HCT116 (cell line): ENCODE measurements around the gene PKM. TPM values are rescaled to one million over a fixed set of nuclear protein-coding genes. Genes with fewer than 3 reads are reported as not detected.

Source experiments
- ATAC-seq: fragments of 200-7000 bp; cut with Tn5 transposase; 2 replicates; pipeline ENCODE4 v1.9.1; 2020; ENCODE audit warnings: mild to moderate bottlenecking, moderate library complexity
- BruUV-seq: library from RNA; stranded (reverse); fragments of 400-500 nt; replicated peaks from 2 replicates; lab custom pipeline; 2021; lab: Mats Ljungman, UMichigan
- CTCF ChIA-PET: fragments of 300-600 bp; sonication (Branson Sonifier 250); formaldehyde crosslinking; loops from one replicate; lab custom pipeline; 2021; ENCODE audit warnings: antibody characterized with exemption; lab: Charles Lee
- POLR2A ChIA-PET: fragments of 300-600, 350-600 bp; sonication (Branson Sonifier 250); formaldehyde crosslinking; loops from one replicate; lab custom pipeline; 2021; ENCODE audit warnings: antibody characterized with exemption; lab: Charles Lee
- RAD21 ChIA-PET, 2 experiments: fragments of 300-600 bp; sonication (Branson Sonifier 250); formaldehyde crosslinking; loops; one replicate each; lab custom pipeline; 2023; ENCODE audit warnings: low total read pairs in 2 of 2; ENCODE audit not compliant: uncharacterized antibody in 2 of 2, unreplicated experiment in 2 of 2, low non-redundant PET in 1 of 2; lab: Charles Lee
- DNase-seq: peaks from one replicate; pipeline ENCODE4 v3.0.0-alpha.2; 2010; ENCODE audit warnings: low read depth, low spot score
- H2AFZ ChIP-seq: fragments of 200-600 bp; shearing (Covaris generic), sonication (generic); 2 replicates; pipeline ENCODE4 v1.6.1; 2017; ENCODE audit warnings: low read depth, mixed run types, mixed read lengths, antibody characterized with exemption, low read length; ENCODE audit not compliant: poor library complexity, severe bottlenecking
- H3K27ac ChIP-seq: 2 replicates; pipeline ENCODE4 v1.5.1; 2012; ENCODE audit warnings: low read depth, low read length
- H3K27me3 ChIP-seq: fragments of 200-600 bp; sonication (generic); 2 replicates; pipeline ENCODE4 v1.6.1; 2016; ENCODE audit warnings: mixed run types, low read length, mixed read lengths; ENCODE audit not compliant: insufficient read depth
- H3K36me3 ChIP-seq, 2 experiments: fragments of 200-500 bp in 1 of 2; fragments of 200-600 bp in 1 of 2; sonication (Bioruptor generic) in 1 of 2; sonication (generic) in 1 of 2; 2 replicates each; pipeline versions ENCODE4 v1.5.1 to v1.6.1; 2014 to 2016; ENCODE audit warnings: low read length in 2 of 2, inconsistent platforms in 1 of 2, mixed read lengths in 1 of 2, mixed run types in 1 of 2; ENCODE audit not compliant: insufficient read depth in 2 of 2, control insufficient read depth in 1 of 2
- H3K4me1 ChIP-seq, 2 experiments: fragments of 200-600 bp in 1 of 2; sonication (generic) in 1 of 2; 2 replicates each; pipeline versions ENCODE4 v1.5.1 to v1.6.1; 2012 to 2017; ENCODE audit warnings: low read length in 2 of 2, inconsistent platforms in 1 of 2, mild to moderate bottlenecking in 1 of 2, mixed read lengths in 1 of 2, mixed run types in 1 of 2, moderate library complexity in 1 of 2; ENCODE audit not compliant: insufficient read depth in 2 of 2, control insufficient read depth in 1 of 2
- H3K4me2 ChIP-seq: fragments of 200-600 bp; sonication (generic); 2 replicates; pipeline ENCODE4 v1.6.1; 2017; ENCODE audit warnings: mixed run types, low read length, mixed read lengths
- H3K4me3 ChIP-seq, 2 experiments: fragments of 200-600 bp in 1 of 2; sonication (generic) in 1 of 2; replicated peaks in 1 of 2; 2 replicates each; pipeline ENCODE4 v1.5.1; 2011 to 2016; ENCODE audit warnings: low read length in 2 of 2, control low read depth in 1 of 2, low read depth in 1 of 2, mild to moderate bottlenecking in 1 of 2, mixed read lengths in 1 of 2, mixed run types in 1 of 2
- H3K79me2 ChIP-seq: fragments of 200-600 bp; sonication (generic); 2 replicates; pipeline ENCODE4 v1.6.1; 2017; ENCODE audit warnings: mild to moderate bottlenecking, mixed run types, low read length, moderate library complexity, mixed read lengths; ENCODE audit not compliant: insufficient read depth
- H3K9ac ChIP-seq: fragments of 200-600 bp; sonication (generic); 2 replicates; pipeline ENCODE4 v1.6.1; 2016; ENCODE audit warnings: low read length, mixed read lengths
- H3K9me2 ChIP-seq: fragments of 200-600 bp; sonication (generic), shearing (Covaris generic); 2 replicates; pipeline ENCODE4 v1.6.1; 2017; ENCODE audit warnings: mixed run types, mild to moderate bottlenecking, moderate library complexity; ENCODE audit not compliant: insufficient read depth
- H3K9me3 ChIP-seq, 2 experiments: fragments of 200-500 bp in 1 of 2; fragments of 200-600 bp in 1 of 2; sonication (Bioruptor generic) in 1 of 2; sonication (generic) in 1 of 2; 2 replicates each; pipeline ENCODE4 v1.6.1; 2014 to 2017; ENCODE audit warnings: low read length in 2 of 2, mixed read lengths in 2 of 2, inconsistent platforms in 1 of 2, low read depth in 1 of 2, mild to moderate bottlenecking in 1 of 2, mixed run types in 1 of 2, moderate library complexity in 1 of 2; ENCODE audit not compliant: control insufficient read depth in 1 of 2, insufficient read depth in 1 of 2
- H4K20me1 ChIP-seq: fragments of 200-600 bp; sonication (generic), shearing (Covaris generic); 2 replicates; pipeline ENCODE4 v1.6.1; 2017; ENCODE audit warnings: mixed run types, mild to moderate bottlenecking, moderate library complexity; ENCODE audit not compliant: insufficient read depth
- ATF3 ChIP-seq: IDR thresholded peaks from 2 replicates; pipeline ENCODE4 v1.6.1; 2012
- CBX3 ChIP-seq: IDR thresholded peaks from 2 replicates; pipeline ENCODE4 v1.6.1; 2012; ENCODE audit warnings: low read depth
- CEBPB ChIP-seq: IDR thresholded peaks from 2 replicates; pipeline ENCODE4 v1.6.1; 2012; ENCODE audit warnings: low read depth
- CTCF ChIP-seq, 3 experiments: fragments of 200-600 bp in 1 of 3; sonication (generic) in 1 of 3; IDR thresholded peaks in 2 of 3; conservative IDR thresholded peaks in 1 of 3; 2 replicates each; pipeline ENCODE4 v1.5.1; 2012 to 2017; ENCODE audit warnings: low read depth in 2 of 3, low read length in 2 of 3, antibody characterized with exemption in 1 of 3, borderline replicate concordance in 1 of 3, control low read depth in 1 of 3, mild to moderate bottlenecking in 1 of 3, mixed read lengths in 1 of 3, mixed run types in 1 of 3, moderate library complexity in 1 of 3; ENCODE audit not compliant: insufficient read depth in 1 of 3
- EGR1 ChIP-seq: IDR thresholded peaks from 2 replicates; pipeline ENCODE4 v1.6.1; 2012; ENCODE audit warnings: low read depth
- ELF1 ChIP-seq: IDR thresholded peaks from 2 replicates; pipeline ENCODE4 v1.6.1; 2012; ENCODE audit warnings: low read depth, borderline replicate concordance
- FOSL1 ChIP-seq: IDR thresholded peaks from 2 replicates; pipeline ENCODE4 v1.6.1; 2012; ENCODE audit warnings: low read depth
- JUND ChIP-seq: IDR thresholded peaks from 2 replicates; pipeline ENCODE4 v1.6.1; 2012
- POLR2A ChIP-seq: IDR thresholded peaks from 2 replicates; pipeline ENCODE4 v1.7.0; 2011; ENCODE audit warnings: borderline replicate concordance; ENCODE audit not compliant: insufficient read depth, insufficient read length; ENCODE audit errors: extremely low read depth
- POLR2AphosphoS5 ChIP-seq: IDR thresholded peaks from 2 replicates; pipeline ENCODE4 v1.6.1; 2011; ENCODE audit warnings: mild to moderate bottlenecking, low read depth, low read length, moderate library complexity
- RAD21 ChIP-seq: IDR thresholded peaks from 2 replicates; pipeline ENCODE4 v1.6.1; 2012; ENCODE audit warnings: low read depth, mild to moderate bottlenecking
- SP1 ChIP-seq: IDR thresholded peaks from 2 replicates; pipeline ENCODE4 v1.6.1; 2012; ENCODE audit warnings: low read depth
- SRF ChIP-seq: IDR thresholded peaks from 2 replicates; pipeline ENCODE4 v1.6.1; 2012; ENCODE audit warnings: low read depth
- TCF7L2 ChIP-seq: IDR thresholded peaks from 2 replicates; pipeline ENCODE4 v1.7.0; 2011; ENCODE audit warnings: borderline replicate concordance, inconsistent platforms; ENCODE audit not compliant: insufficient read depth, insufficient read length; ENCODE audit errors: extremely low read depth
- YY1 ChIP-seq: IDR thresholded peaks from 2 replicates; pipeline ENCODE4 v1.6.1; 2011; ENCODE audit warnings: low read length, low read depth, moderate library complexity, mild to moderate bottlenecking; ENCODE audit not compliant: insufficient replicate concordance; ENCODE audit errors: extremely low read depth
- ZFX ChIP-seq: fragments of 450-650 bp; IDR thresholded peaks from 2 replicates; pipeline ENCODE4 v1.6.1; 2017
- ZNF274 ChIP-seq: fragments of 200-500 bp; sonication (Bioruptor generic); IDR thresholded peaks from 2 replicates; pipeline ENCODE4 v1.6.1; 2014; ENCODE audit warnings: mild to moderate bottlenecking, low read depth, low read length, inconsistent platforms
- intact Hi-C: fragments of 100-400 bp; cut with micrococcal nuclease; formaldehyde crosslinking; loops from 2 replicates; pipeline ENCODE4 v1.10.0; 2022
- total RNA-seq: library from RNA; stranded (reverse); gene quantifications from one replicate; pipeline ENCODE4 v1.2.1, GENCODE V29; 2021; ENCODE audit not compliant: unreplicated experiment

The PKM gene
- total RNA-seq, 1 experiment from 2014 or later = 1,664 TPM

- Histone ChIP-seq H3K27me3 (no peaks in the 10 kb centered on the region), H2AFZ (no peak overlapping the region), H3K9me2 (no peaks in the 10 kb centered on the region), H3K9ac (no peak overlapping the region), H3K36me3 (no peaks in the 10 kb centered on the region), H3K79me2 (no peaks in the 10 kb centered on the region), H3K4me3 (no peak overlapping the region), H3K27ac (no peak overlapping the region), H4K20me1 (no peaks in the 10 kb centered on the region), H3K4me2 (no peak overlapping the region), H3K9me3 (no peaks in the 10 kb centered on the region), H3K4me1 (peaks cover 3 to 4% of the 10 kb centered on the region in 2 experiments; a peak in 2 of 4 replicates)
- ATAC-seq (no peak), DNase-seq (no peak)
- BruUV-seq = no TSS peak
- POLR2A ChIA-PET = no interaction called here
- intact Hi-C loops = no loop called here
- CTCF ChIA-PET = no interaction called here
- RAD21 ChIA-PET = no interaction called here
- no peak for TF ChIP-seq ELF1
- TF ChIP-seq FOSL1 = no peak
- TF ChIP-seq CTCF (IDR thresholded peaks at IDR 0.05 in 2 of 3, conservative IDR thresholded peaks at IDR 0.05 in 1 of 3; ENCODE audit: borderline replicate concordance in 1 of 3, insufficient read depth in 1 of 3, low read depth in 2 of 3, low read length in 2 of 3) = no peak
- TF ChIP-seq CEBPB = no peak
- no peak for TF ChIP-seq ZFX
- no peak for TF ChIP-seq POLR2A
- TF ChIP-seq RAD21 = no peak
These were observed 54.2 kb downstream of the PKM start for GRCh38 chr15:72176743-72177142.

GRCh38 chr15:72176159-72176558 lies 54.8 kb downstream of the PKM start:
- ATAC-seq = no peak
- H2AFZ ChIP-seq = no peak overlapping the region
- no peaks in the 10 kb centered on the region for H3K27me3 ChIP-seq
- CTCF ChIA-PET = no interaction called here
- DNase-seq = no peak
- no peaks in the 10 kb centered on the region for H3K36me3 ChIP-seq
- no peaks in the 10 kb centered on the region for H3K9me3 ChIP-seq
- H3K9me2 ChIP-seq = no peaks in the 10 kb centered on the region
- H3K4me3 ChIP-seq = no peak overlapping the region
- H3K4me2 ChIP-seq = no peak overlapping the region
- intact Hi-C loops = no loop called here
- no peaks in the 10 kb centered on the region for H3K79me2 ChIP-seq
- no peaks in the 10 kb centered on the region for H4K20me1 ChIP-seq
- no peak overlapping the region for H3K27ac ChIP-seq
- BruUV-seq = no TSS peak
- POLR2A ChIA-PET = no interaction called here
- RAD21 ChIA-PET = no interaction called here
- H3K4me1 ChIP-seq = peaks cover 3 to 4% of the 10 kb centered on the region in 2 experiments; a peak in 2 of 4 replicates
- TF ChIP-seq CBX3 (no peak), YY1 (no peak), ZNF274 (no peak), TCF7L2 (no peak), SP1 (no peak), ZFX (no peak), ATF3 (no peak), POLR2AphosphoS5 (no peak), EGR1 (no peak), SRF (no peak), JUND (no peak), POLR2A (no peak), FOSL1 (no peak)
- TF ChIP-seq, all 23 proteins: peak for 0
- H3K9ac ChIP-seq = no peak overlapping the region
